Non-pigmented ciliary epithelial cell (primary cell): ENCODE measurements around the gene GIMAP8.
"Not testable (repeated sequence)": the region's sequence is repeated elsewhere in the genome, so short reads cannot be mapped to it uniquely, and the experiment has no call there.

Experiments
- DNase-seq: peaks from one replicate; pipeline ENCODE4 v3.0.0-alpha.2; 2010; ENCODE audit warnings: low read depth

The GIMAP8 gene

DNA sequence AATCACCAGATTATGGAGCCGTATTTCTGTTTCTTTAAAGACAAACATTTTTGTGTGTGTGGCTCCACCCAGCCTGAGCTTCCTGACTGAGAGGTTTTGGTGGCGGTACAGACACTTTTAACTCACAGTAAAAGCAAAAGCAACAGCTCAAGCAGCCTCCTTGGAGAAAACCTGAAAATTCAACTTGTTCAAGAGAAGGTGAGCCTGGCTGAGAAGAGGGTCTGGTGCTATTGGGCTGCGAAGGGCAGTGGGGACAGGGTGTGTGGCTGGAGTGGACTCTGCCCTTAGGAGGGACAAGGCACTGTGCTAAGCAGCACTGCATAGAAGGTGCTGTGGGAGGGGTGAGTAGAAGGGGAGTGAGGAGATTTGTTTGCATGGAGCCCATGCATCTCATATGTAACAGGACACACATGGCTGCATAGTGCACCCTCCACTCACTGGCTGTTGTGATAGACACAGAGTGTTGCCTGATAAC is 64.4 kb downstream of the GIMAP8 start, which contains the start of gene GIMAP7:
Gene GIMAP7 (plus strand): TSS at position 125 of the 475 bp plus-strand sequence. CDS start 5,103 bp downstream, outside the sequence.
- DNase-seq, result no peak

GRCh38 chr7:150515248-150516147 is 65.1 kb downstream of the GIMAP8 start:
- no peak for DNase-seq

GRCh38 chr7:150516956-150517745 is 66.7 kb downstream of the GIMAP8 start:
- no peak for DNase-seq

- DNase-seq, result no peak
These were observed 68.9 kb downstream of the GIMAP8 start for GRCh38 chr7:150519310-150519709.

GRCh38 chr7:150520145-150520544 is 69.7 kb downstream of the GIMAP8 start:
- DNase-seq, result no peak

DNA sequence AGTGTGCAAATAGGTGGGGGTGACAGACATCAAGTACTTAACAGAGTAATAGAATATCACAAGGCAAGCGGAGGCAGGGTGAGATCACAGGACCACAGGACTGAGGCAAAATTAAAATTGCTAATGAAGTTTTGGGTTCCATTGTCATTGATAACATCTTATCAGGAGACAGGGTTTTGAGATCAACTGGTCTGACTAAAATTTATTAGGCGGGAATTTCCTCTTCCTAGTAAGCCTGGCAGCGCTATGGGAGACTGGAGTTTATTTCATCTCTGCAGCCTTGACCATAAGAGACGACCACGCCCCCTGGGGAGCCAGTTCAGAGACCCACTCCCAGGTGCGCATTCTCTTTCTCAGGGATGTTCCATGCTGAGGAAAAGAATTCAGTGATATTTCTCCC is 72.5 kb downstream of the GIMAP8 start:
- DNase-seq, result not testable (repeated sequence)

DNA sequence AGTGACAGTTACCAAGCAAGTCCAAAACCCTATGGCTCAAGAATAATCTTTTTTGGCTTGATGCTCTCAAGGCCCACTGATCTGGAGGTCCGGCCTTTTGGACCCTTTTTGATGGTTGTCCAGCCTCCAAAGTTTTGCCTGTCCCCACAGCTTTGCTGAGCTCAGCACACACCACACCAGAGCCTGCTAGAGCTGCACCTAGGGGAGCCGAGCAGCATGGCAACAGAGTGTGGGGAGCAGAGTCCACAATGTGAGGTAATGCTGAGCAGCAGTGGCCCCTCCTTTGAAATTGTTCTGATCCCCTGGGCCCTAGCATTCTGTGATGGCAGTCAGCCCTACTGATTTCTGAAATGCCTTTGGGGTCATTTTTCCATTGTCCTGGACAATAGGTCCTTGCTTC is 73.6 kb downstream of the GIMAP8 start:
- DNase-seq, result no peak
